Amniotic stem cell (primary cell): ENCODE measurements around the gene GCNT2.
"Not testable (repeated sequence)": the region's sequence is repeated elsewhere in the genome, so short reads cannot be mapped to it uniquely, and the experiment has no call there.

Experiments
- DNase-seq: peaks from one replicate; lab custom pipeline; 2025; lab: John Stamatoyannopoulos, UW

The GCNT2 gene

GRCh38 chr6:10547809-10548208, 26.7 kb downstream of the GCNT2 start:
- no peak for DNase-seq

DNA sequence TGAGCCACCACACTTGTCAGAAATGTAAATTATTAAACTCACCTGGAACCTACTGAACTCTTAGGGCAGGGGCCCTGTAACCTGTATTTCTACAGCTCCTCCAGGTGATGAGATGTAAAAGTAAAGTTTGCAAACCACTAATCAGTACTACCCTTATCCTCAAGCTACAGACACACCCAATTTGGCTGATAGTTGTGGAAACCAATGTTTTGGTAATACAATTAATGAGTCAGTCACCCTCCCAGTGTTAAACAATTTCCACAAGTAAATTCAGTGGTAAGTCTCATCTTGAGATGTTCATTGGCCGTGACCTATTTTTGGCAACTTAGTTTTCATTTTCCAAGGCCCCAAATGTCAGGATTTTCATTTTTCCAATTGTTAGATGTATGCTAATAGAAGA, 29.6 kb downstream of the GCNT2 start:
- no peak for DNase-seq

GRCh38 chr6:10552270-10552810, 31.2 kb downstream of the GCNT2 start:
- DNase-seq: no peak

- no peak for DNase-seq
Measured at GRCh38 chr6:10553871-10554270, 32.7 kb downstream of the GCNT2 start.

DNA sequence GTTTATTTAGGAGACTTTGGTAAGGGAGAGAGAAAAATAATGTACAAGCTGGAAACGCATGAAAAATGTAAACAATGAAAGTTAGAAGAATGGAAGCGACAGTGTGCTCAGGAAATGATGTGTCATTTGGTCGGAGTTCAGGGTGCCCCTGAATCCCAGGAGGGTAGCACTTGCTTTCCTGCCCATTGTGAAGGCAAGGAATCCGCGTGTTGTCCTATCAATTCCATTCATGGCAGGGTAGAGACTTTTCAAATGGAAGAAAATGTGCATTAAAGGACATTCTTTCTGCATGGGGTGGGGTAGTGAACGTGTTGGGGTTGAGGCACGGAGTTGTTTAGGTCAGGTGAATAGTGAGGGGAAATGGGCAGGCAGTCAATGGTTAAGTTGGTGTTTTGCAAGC, 33.7 kb downstream of the GCNT2 start:
- DNase-seq: no peak

- DNase-seq: no peak
Measured at GRCh38 chr6:10555625-10556309, 34.6 kb downstream of the GCNT2 start.

DNA sequence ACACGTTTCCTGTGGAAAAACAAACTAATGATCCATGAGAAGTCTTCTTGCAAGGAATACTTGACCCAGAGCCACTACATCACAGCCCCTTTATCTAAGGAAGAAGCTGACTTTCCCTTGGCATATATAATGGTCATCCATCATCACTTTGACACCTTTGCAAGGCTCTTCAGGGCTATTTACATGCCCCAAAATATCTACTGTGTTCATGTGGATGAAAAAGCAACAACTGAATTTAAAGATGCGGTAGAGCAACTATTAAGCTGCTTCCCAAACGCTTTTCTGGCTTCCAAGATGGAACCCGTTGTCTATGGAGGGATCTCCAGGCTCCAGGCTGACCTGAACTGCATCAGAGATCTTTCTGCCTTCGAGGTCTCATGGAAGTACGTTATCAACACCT, 35.4 kb downstream of the GCNT2 start:
- no peak for DNase-seq

DNA sequence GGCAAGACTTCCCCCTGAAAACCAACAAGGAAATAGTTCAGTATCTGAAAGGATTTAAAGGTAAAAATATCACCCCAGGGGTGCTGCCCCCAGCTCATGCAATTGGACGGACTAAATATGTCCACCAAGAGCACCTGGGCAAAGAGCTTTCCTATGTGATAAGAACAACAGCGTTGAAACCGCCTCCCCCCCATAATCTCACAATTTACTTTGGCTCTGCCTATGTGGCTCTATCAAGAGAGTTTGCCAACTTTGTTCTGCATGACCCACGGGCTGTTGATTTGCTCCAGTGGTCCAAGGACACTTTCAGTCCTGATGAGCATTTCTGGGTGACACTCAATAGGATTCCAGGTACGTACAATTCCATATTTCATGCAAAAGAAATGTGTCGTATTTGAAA, 35.8 kb downstream of the GCNT2 start:
- no peak for DNase-seq

DNA sequence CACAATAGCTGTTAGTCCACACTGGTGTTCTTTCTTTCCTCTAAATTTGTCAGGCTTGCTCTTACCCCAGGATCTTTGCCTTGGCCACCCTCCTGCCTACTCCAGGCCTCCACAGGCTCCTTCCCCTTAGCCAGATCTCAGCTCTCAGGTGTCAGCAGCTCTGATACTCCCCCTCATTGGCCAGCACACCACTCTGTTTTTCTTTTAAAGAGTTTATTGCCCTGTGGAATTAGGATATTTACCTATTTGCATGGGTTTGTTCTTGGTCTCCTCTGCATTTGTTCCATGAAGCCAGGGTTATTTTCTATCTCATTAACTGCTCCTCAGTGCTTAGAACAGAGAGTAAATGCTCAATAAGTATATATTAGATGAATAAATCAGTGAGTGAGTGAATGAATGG, 36.8 kb downstream of the GCNT2 start:
- no peak for DNase-seq

GRCh38 chr6:10558565-10558964, 37.4 kb downstream of the GCNT2 start:
- DNase-seq: no peak

DNA sequence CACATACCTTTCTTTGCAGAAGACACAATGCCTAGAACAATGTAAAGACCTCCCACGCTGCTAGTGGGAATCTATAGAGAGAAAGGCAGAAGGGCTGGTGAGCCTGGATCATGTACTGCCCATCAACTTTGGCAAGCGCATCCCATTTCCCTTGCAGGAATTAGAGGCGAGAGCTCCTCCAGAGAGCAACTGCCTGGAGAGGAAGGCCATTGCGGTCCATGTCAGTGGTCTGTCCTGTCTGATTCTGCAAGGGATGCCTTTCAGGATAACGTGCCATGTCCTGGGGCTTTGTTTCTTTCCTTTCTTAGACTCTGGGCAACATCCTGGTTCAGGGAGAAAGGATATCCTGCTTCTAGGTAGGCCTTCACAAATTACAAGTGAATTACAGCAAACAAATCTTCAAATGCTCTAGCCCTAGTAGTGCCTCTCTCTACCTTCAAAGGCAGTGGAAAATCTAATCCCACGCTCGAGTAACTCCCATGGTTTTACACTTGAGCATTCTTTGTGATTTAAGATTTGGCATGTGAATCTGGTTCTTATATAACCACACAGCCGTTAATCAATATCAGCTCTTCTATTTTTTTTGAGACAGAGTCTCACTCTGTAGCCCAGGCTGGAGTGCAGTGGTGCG, 38.5 kb downstream of the GCNT2 start:
- DNase-seq: no peak

- no peak for DNase-seq
Measured at GRCh38 chr6:10561611-10562199, 40.6 kb downstream of the GCNT2 start.

DNA sequence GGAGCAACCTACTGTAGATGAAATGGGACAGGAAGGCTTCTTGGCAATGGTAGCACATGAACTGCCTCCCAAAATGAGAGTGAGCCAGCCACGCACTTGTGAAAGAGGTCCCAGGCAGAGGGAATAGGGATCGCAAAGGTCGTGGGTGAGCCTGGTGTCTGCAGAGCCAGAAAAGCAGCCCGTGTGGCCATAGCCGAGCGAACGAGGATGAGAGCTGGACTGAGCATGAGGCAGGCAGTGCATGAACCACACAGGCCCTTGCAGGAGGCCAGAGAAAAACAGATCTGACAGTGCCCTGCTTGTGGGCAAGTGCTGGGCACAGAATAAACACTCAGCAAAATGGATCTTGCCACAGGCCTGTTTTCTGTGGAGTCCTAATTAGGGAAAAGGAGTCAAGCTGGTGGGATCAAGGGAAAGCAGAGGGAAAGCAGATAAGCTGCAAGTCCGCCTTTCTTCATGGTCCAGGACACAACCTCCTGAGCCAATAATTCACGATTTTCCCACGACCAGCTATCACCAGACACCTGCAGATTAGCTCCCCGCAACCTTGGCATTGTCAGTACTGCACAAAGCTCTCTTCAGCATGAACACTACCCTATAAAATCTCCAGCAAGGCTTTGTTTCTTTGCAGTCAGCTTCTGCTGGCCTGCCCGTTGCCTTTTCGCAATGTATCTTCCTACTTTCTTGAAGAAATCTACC, 44.0 kb downstream of the GCNT2 start:
- DNase-seq: no peak

- DNase-seq: no peak
Measured at GRCh38 chr6:10565913-10566312, 44.8 kb downstream of the GCNT2 start.

DNA sequence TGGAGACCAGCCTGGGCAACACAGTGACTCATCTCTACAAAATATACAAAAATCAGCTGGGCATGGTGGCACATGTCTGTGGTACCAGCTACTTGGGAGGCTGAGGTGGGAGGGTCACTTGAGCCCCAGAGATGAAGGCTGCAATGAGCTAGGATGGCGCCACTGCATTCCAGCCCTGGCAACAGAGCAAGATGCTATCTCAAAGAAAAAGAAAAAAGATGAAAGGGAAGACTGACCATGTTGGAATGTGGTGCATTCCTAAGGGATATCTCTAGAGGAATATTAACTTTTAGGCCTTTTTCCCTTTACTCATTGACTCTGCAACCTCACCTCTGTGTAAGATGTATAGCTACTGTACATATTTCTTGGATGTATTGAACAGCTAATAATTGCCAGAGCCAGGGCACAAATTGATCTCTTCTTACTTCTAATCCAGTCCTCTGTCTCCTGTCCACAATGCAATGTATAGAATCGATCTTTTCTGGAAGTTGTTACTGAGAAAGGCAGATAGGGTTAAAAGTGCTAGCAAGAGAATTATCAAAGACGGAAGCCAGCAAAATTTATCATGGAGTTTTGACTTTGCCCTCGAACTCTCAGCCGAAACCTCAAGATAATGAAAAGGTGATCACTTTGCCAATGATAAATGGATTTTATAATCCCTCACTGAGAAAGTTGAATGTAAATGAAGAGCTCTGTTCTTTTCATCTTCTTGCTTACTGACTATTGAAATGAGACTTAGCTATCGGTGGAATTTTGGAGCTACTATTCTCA, 46.3 kb downstream of the GCNT2 start:
- DNase-seq: no peak

GRCh38 chr6:10569392-10570127, 48.4 kb downstream of the GCNT2 start:
- DNase-seq: no peak

- not testable (repeated sequence) for DNase-seq
Measured at GRCh38 chr6:10575519-10575918, 54.4 kb downstream of the GCNT2 start.

DNA sequence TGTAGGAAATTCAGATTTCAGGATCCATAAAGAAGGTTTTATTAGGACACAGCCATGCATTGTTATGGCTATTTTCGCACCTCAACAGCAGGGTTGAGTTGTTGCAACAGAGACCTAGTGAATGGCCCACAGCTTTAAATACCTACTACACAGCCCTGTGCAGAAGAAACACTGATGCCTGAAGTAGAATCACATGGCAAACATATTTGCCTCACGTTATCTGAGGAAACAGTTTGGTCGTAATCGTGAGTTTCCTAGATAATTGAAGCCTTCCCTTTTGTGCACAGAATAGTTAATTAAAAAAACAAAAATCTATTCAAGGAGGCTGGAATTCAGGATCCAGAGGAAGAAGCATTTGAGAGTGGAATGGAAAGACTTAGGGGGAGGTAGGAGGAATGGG, 55.1 kb downstream of the GCNT2 start:
- no peak for DNase-seq

DNA sequence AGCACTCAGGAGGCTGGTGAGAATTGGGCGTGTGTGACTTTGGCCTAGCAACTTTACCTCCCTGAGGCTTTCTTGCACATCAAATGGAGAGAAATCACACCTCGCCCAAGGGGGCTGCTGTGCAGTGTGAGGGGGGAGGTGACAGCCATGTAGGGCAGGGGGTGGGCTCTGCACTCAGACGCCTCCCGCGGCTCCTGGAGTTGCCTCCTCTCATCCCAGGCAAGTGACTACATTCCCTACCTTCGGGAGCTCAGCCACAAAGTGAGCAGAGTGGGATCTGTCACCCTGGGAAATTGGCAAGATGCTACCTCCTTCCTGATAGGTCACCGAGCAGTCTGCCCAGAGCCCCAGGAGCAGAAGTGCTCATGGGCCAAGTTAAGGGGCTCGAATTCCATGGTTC, 56.0 kb downstream of the GCNT2 start:
- DNase-seq: no peak

GRCh38 chr6:10578723-10579122, 57.6 kb downstream of the GCNT2 start:
- DNase-seq: no peak

GRCh38 chr6:10579803-10580202, 58.7 kb downstream of the GCNT2 start:
- DNase-seq: no peak
